ENCODE data around the gene SYT14.

The SYT14 gene

DNA sequence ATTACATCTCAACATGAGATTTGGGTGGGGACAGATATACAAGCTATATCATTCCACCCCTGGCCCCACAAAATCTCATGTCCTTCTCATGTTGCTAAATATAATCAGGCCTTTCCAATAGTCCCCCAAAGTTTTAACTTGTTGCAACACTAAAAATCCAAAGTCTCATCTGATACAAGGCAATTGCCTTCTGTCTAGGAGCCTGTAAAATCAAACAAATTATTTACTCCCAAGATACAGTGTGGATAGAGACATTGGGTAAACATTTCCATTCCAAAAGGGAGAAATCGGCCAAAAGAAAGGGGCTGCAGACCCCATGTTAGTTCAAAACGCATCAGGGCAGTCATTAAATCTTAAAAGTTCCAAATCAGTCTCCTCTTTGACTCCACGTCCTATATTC is 47.0 kb downstream of the SYT14 start:
- Histone ChIP-seq H3K9me3 (ENCODE audit: control insufficient read depth, low read length) (no peaks in the 10 kb centered on the region), H3K4me1 (ENCODE audit: control insufficient read depth, insufficient read depth, low read length, poor library complexity, severe bottlenecking) (no peaks in the 10 kb centered on the region), H3K36me3 (ENCODE audit: control insufficient read depth, insufficient read depth, low read length) (no peaks in the 10 kb centered on the region), H3K27ac (ENCODE audit: low read depth, low read length, severe bottlenecking) (no peak overlapping the region), H3K4me3 (ENCODE audit: extremely low read depth, insufficient read depth, low read length, poor library complexity, severe bottlenecking) (no peak overlapping the region)
- 80 to 100% methylated on average over 2 of the region's 3 CpGs for WGBS, 2 experiments (ENCODE audit: insufficient coverage in 2 of 2)

DNA sequence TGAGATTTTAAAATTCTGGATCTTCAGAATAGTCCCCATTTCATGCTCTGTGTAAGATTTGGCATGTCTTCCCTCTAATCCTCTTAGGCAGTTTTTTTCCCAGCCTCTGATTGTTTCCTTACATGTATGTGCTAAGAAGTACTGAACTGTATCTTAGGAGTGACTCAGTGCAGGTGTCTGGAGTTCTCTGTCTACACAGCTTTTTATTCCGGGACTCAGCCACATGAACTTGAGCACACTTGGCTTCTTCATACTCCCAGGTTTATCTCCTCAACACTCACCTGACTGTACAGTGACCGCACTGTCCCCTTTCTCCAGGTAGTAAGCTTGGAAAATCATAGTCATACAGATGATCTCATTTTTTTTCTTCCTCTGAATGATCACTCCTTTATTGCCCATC is 50.7 kb downstream of the SYT14 start:
- no peak overlapping the region for H3K27ac ChIP-seq (ENCODE audit: low read depth, low read length, severe bottlenecking)
- H3K4me1 ChIP-seq (ENCODE audit: control insufficient read depth, insufficient read depth, low read length, poor library complexity, severe bottlenecking), result no peaks in the 10 kb centered on the region
- H3K4me3 ChIP-seq (ENCODE audit: extremely low read depth, insufficient read depth, low read length, poor library complexity, severe bottlenecking), result no peak overlapping the region
- no peaks in the 10 kb centered on the region for H3K9me3 ChIP-seq (ENCODE audit: control insufficient read depth, low read length)
- H3K36me3 ChIP-seq (ENCODE audit: control insufficient read depth, insufficient read depth, low read length), result no peaks in the 10 kb centered on the region
- 100% methylated on average over 2 of the region's 2 CpGs for WGBS, 2 experiments (ENCODE audit: insufficient coverage in 2 of 2)

DNA sequence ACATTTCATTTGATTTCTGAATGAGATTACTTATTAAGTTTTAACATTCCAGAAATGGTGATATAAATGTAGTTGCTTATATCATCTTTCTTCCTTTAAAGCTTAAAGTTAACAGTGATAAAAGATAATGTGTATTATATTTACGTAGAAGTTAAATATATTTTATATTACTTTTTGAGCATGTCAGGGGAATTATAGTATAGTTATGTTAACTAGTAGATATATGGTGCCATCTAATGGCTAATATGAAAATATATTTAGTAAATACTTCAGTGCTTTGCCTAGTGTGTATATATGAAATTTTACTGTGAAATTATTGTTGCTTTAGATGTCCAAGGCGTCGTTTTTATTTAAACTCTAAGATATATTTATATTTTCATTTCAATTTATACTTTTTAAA is 51.5 kb downstream of the SYT14 start:
- Histone ChIP-seq H3K36me3 (ENCODE audit: control insufficient read depth, insufficient read depth, low read length) (no peaks in the 10 kb centered on the region), H3K9me3 (ENCODE audit: control insufficient read depth, low read length) (no peaks in the 10 kb centered on the region), H3K4me1 (ENCODE audit: control insufficient read depth, insufficient read depth, low read length, poor library complexity, severe bottlenecking) (no peaks in the 10 kb centered on the region), H3K4me3 (ENCODE audit: extremely low read depth, insufficient read depth, low read length, poor library complexity, severe bottlenecking) (no peak overlapping the region), H3K27ac (ENCODE audit: low read depth, low read length, severe bottlenecking) (no peak overlapping the region)
- no CpG with 5 or more reads among the region's 3 CpGs for WGBS, 2 experiments (ENCODE audit: insufficient coverage in 2 of 2)

DNA sequence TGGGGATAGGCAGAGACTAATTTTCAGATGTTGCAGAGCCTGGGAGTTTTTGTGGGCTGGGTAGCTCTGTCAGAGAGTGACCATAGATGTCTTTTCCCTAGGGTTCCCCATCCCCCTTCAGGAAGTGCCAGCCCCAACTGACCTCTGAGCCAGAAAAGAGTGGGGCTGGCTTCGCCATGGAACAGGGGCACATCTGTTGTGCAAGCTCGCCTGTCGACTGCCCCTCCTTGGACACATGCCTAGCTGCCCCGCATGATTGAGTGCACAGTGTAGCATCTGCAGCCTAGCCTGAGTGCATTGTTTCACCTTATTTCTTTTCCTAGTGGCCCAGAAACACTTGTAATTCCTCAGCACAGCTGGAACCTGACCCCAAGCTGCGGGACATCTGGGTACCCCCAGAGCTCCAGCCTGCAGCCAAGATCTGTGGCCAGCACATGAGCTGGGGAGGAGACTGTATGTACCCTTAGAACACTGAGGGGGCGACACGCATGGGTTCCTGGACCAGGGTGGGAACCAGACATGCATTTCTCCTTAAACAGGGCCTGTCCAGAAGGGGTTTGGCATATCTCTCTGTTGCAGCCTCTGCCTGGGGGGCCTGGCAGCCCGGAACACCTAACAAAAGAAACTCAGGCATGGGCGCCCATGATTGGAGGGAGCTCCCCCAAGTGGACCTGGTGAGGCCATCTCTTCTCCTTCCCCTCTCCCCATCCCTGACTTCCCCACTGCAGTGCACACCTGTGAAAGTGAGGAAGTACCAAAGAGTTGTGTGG is 55.2 kb downstream of the SYT14 start:
- Histone ChIP-seq H3K36me3 (ENCODE audit: control insufficient read depth, insufficient read depth, low read length) (no peaks in the 10 kb centered on the region), H3K9me3 (ENCODE audit: control insufficient read depth, low read length) (no peaks in the 10 kb centered on the region), H3K4me1 (ENCODE audit: control insufficient read depth, insufficient read depth, low read length, poor library complexity, severe bottlenecking) (no peaks in the 10 kb centered on the region), H3K27ac (ENCODE audit: low read depth, low read length, severe bottlenecking) (no peak overlapping the region), H3K4me3 (ENCODE audit: extremely low read depth, insufficient read depth, low read length, poor library complexity, severe bottlenecking) (no peak overlapping the region)
- 87 to 95% methylated on average over 6 to 8 of the region's 9 CpGs for WGBS, 2 experiments (ENCODE audit: insufficient coverage in 2 of 2)

DNA sequence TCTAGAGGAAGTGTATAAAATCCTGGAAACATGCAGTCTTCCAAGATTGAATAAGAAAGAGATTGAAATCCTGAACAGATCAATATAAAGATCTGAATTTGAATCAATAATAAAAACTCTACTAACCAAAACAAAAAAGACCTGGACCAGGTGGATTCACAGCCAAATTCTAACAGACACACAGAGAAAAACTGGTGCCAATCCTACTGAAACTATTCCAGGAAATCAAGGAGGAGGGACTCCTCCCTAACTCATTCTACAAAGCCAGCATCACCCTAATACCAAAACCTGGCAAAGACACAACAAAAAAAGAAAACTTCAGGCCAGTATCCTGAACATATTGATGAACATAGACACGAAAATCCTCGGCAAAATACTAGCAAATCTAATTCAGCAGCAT is 58.3 kb downstream of the SYT14 start:
- no peaks in the 10 kb centered on the region for H3K4me1 ChIP-seq (ENCODE audit: control insufficient read depth, insufficient read depth, low read length, poor library complexity, severe bottlenecking)
- WGBS, 2 experiments (ENCODE audit: insufficient coverage in 2 of 2), result 80 to 83% methylated on average over 1 to 2 of the region's 2 CpGs
- H3K36me3 ChIP-seq (ENCODE audit: control insufficient read depth, insufficient read depth, low read length), result no peaks in the 10 kb centered on the region
- no peak overlapping the region for H3K4me3 ChIP-seq (ENCODE audit: extremely low read depth, insufficient read depth, low read length, poor library complexity, severe bottlenecking)
- H3K27ac ChIP-seq (ENCODE audit: low read depth, low read length, severe bottlenecking), result no peak overlapping the region
- H3K9me3 ChIP-seq (ENCODE audit: control insufficient read depth, low read length), result no peaks in the 10 kb centered on the region

DNA sequence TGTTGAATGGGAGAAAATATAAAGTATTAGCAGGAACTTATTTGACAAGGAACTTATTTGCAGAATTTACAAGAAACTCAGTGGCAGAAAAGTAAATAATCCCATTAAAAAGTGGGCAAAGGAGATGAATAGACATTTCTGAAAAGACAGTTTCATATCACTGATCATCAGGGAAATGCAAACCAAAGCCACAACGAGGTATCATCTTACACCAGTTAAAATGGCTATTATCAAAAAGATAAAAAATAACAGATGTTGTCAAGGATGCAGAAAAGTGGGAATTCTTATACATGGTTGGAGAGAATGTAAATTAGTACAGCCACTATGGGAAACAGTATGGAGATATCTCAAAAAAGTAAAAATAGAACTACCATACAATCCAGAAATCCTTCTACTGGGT is 61.0 kb downstream of the SYT14 start:
- Histone ChIP-seq H3K4me1 (ENCODE audit: control insufficient read depth, insufficient read depth, low read length, poor library complexity, severe bottlenecking) (no peaks in the 10 kb centered on the region), H3K9me3 (ENCODE audit: control insufficient read depth, low read length) (no peaks in the 10 kb centered on the region), H3K36me3 (ENCODE audit: control insufficient read depth, insufficient read depth, low read length) (no peaks in the 10 kb centered on the region), H3K4me3 (ENCODE audit: extremely low read depth, insufficient read depth, low read length, poor library complexity, severe bottlenecking) (no peak overlapping the region), H3K27ac (ENCODE audit: low read depth, low read length, severe bottlenecking) (no peak overlapping the region)
- WGBS, 2 experiments (ENCODE audit: insufficient coverage in 2 of 2), result no CpG with 5 or more reads among the region's 1 CpG

DNA sequence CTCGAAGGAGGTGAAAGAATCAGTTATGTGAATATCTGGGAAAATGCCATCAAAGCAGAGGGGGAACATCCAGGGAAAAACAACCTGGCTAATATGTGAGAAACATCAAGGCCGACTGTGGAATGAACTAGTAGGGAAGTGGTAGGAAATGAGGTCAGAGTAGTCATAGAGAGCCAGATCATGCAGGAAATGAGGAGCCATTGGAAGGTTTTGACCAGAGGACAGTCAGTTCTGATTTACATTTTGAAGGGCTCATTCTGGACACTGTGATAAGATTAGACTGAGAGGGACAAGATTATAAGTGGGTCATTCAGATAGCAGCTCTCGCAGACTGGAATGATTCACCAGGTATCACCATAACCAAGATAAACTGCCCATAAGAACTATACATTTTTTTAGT is 63.7 kb downstream of the SYT14 start:
- Histone ChIP-seq H3K4me1 (ENCODE audit: control insufficient read depth, insufficient read depth, low read length, poor library complexity, severe bottlenecking) (no peaks in the 10 kb centered on the region), H3K9me3 (ENCODE audit: control insufficient read depth, low read length) (no peaks in the 10 kb centered on the region), H3K4me3 (ENCODE audit: extremely low read depth, insufficient read depth, low read length, poor library complexity, severe bottlenecking) (no peak overlapping the region), H3K27ac (ENCODE audit: low read depth, low read length, severe bottlenecking) (no peak overlapping the region), H3K36me3 (ENCODE audit: control insufficient read depth, insufficient read depth, low read length) (no peaks in the 10 kb centered on the region)
- WGBS, 2 experiments (ENCODE audit: insufficient coverage in 2 of 2), result 79 to 80% methylated on average over 2 of the region's 3 CpGs

DNA sequence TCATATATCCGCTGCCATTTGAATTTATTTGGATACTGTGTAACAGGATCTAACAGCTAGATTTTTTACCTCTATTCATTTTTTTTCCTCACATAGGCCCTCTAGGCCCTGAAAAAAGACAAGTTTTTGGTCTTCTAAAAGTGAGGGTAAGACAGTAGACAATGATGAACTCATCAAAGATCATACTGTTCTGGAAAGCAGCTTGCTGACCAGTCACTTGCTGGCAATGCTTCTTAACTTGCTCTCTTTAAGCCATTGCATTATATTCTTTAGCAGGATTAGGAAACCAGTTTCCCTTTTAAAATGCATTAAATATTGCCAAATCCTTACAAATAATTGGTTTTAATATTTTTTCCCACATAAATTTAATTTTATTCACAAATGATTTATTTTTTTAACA is 65.5 kb downstream of the SYT14 start:
- Histone ChIP-seq H3K27ac (ENCODE audit: low read depth, low read length, severe bottlenecking) (no peak overlapping the region), H3K9me3 (ENCODE audit: control insufficient read depth, low read length) (no peaks in the 10 kb centered on the region), H3K4me3 (ENCODE audit: extremely low read depth, insufficient read depth, low read length, poor library complexity, severe bottlenecking) (no peak overlapping the region), H3K4me1 (ENCODE audit: control insufficient read depth, insufficient read depth, low read length, poor library complexity, severe bottlenecking) (no peaks in the 10 kb centered on the region), H3K36me3 (ENCODE audit: control insufficient read depth, insufficient read depth, low read length) (no peaks in the 10 kb centered on the region)
- WGBS, 2 experiments (ENCODE audit: insufficient coverage in 2 of 2), result no CpG with 5 or more reads among the region's 1 CpG

DNA sequence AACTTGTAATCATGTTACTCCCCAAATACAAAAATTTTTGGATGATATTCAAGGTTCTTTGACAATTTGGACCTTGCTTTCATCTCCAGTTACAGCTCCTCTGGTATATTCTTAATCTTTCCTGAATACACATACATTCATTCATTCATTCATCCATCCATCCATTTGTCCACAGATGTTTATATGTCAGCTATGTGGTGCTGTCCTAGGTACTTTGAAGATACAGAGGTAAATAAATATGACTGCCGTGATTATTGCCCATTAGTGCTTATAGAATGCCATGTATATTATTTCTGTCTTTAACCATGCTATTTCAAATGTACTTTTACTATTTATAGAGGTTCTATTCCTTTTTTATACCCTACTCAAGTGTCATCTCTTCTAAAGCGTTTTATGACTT is 72.1 kb downstream of the SYT14 start:
- WGBS, 2 experiments (ENCODE audit: insufficient coverage in 2 of 2), result no CpG with 5 or more reads among the region's 2 CpGs
- no peaks in the 10 kb centered on the region for H3K4me1 ChIP-seq (ENCODE audit: control insufficient read depth, insufficient read depth, low read length, poor library complexity, severe bottlenecking)
- H3K36me3 ChIP-seq (ENCODE audit: control insufficient read depth, insufficient read depth, low read length), result no peaks in the 10 kb centered on the region

DNA sequence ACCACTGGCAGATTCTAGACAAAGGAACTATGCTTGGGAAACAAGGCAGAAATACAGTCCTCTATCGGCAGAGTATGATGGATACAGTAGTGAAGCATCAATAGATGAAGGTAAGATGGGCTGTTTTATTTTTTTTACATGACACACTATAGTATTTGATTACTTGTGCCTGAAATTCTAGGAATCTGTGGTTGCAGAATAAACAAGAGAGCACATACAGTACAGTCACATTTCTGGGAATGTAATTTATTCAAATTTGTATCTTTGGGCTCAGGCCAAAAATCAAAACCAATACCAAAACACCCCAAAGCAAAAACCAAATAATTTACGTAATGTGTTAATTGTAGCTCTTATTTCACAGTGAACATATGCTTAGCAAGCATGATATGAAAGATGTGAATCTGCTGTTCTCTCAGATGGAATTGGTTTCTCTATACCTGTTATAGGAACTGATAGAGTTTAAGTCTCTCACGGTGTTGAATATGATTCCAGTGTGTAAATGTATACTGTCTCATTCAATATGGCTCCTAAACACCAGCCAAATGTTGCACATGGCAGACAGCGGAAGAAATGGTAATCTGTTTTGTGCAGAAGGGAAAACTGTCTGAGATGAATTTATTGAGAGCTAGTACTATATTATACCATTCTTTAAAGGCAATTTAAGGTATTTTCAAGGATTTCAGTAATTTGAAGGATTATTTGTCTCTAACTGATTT is 83.3 kb downstream of the SYT14 start:
- H3K9me3 ChIP-seq (ENCODE audit: control insufficient read depth, low read length), result no peaks in the 10 kb centered on the region
- no peak overlapping the region for H3K27ac ChIP-seq (ENCODE audit: low read depth, low read length, severe bottlenecking)
- no peaks in the 10 kb centered on the region for H3K4me1 ChIP-seq (ENCODE audit: control insufficient read depth, insufficient read depth, low read length, poor library complexity, severe bottlenecking)
- 100% methylated on average over 1 of the region's 4 CpGs; no CpG with 5 or more reads in 1 of the 2 experiments for WGBS, 2 experiments (ENCODE audit: insufficient coverage in 2 of 2)
- no peak overlapping the region for H3K4me3 ChIP-seq (ENCODE audit: extremely low read depth, insufficient read depth, low read length, poor library complexity, severe bottlenecking)
- no peaks in the 10 kb centered on the region for H3K36me3 ChIP-seq (ENCODE audit: control insufficient read depth, insufficient read depth, low read length)

More for the DNA sequence above, 72.1 kb downstream of the SYT14 start:
- Histone ChIP-seq H3K27ac (ENCODE audit: low read depth, low read length, severe bottlenecking) (no peak overlapping the region), H3K9me3 (ENCODE audit: control insufficient read depth, low read length) (no peaks in the 10 kb centered on the region), H3K4me3 (ENCODE audit: extremely low read depth, insufficient read depth, low read length, poor library complexity, severe bottlenecking) (no peak overlapping the region)

DNA sequence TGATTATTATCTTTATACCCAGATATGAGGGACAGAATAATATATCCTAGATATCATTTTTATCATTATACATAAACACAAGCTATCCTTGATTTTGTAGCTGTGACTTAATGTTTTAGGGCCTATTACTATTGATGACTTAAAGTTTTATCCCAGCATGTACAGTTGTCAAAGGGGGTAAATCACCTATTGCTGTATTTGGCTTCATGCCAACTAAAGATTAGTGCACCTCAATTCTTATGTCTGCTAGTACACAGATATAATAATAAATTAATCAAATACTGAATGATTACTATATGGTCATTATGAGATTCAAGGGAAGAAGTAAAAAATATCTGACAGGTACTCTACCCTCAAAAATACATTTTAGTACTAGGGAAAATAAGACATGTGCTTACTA is 84.0 kb downstream of the SYT14 start:
- Histone ChIP-seq H3K4me3 (ENCODE audit: extremely low read depth, insufficient read depth, low read length, poor library complexity, severe bottlenecking) (no peak overlapping the region), H3K9me3 (ENCODE audit: control insufficient read depth, low read length) (no peaks in the 10 kb centered on the region), H3K36me3 (ENCODE audit: control insufficient read depth, insufficient read depth, low read length) (no peaks in the 10 kb centered on the region), H3K27ac (ENCODE audit: low read depth, low read length, severe bottlenecking) (no peak overlapping the region), H3K4me1 (ENCODE audit: control insufficient read depth, insufficient read depth, low read length, poor library complexity, severe bottlenecking) (no peaks in the 10 kb centered on the region)

Measured in mesodermal cell (in vitro differentiated cells).